A673 (cell line): ENCODE results near the gene PZP.

Experiments
- EZH2 ChIP-seq: fragments of 200-600 bp; sonication (generic); IDR thresholded peaks from 2 replicates; pipeline ENCODE4 v1.6.1; 2017; ENCODE audit warnings: borderline replicate concordance, low read depth, mild to moderate bottlenecking, mixed read lengths, antibody characterized with exemption, low read length; ENCODE audit not compliant: poor library complexity, severe bottlenecking
- TF ChIP-seq, protein P1 (sequence below): fragments of 300-800, 200-600 bp; sonication (generic); conservative IDR thresholded peaks from 2 replicates; pipeline ENCODE4 v1.5.1; 2017; ENCODE audit warnings: low read depth, mild to moderate bottlenecking, antibody characterized with exemption, low read length, moderate library complexity, mixed read lengths

GRCh38 chr12:9179781-9180180 lies 28.4 kb downstream of the PZP start:
- TF ChIP-seq, protein P1, sequence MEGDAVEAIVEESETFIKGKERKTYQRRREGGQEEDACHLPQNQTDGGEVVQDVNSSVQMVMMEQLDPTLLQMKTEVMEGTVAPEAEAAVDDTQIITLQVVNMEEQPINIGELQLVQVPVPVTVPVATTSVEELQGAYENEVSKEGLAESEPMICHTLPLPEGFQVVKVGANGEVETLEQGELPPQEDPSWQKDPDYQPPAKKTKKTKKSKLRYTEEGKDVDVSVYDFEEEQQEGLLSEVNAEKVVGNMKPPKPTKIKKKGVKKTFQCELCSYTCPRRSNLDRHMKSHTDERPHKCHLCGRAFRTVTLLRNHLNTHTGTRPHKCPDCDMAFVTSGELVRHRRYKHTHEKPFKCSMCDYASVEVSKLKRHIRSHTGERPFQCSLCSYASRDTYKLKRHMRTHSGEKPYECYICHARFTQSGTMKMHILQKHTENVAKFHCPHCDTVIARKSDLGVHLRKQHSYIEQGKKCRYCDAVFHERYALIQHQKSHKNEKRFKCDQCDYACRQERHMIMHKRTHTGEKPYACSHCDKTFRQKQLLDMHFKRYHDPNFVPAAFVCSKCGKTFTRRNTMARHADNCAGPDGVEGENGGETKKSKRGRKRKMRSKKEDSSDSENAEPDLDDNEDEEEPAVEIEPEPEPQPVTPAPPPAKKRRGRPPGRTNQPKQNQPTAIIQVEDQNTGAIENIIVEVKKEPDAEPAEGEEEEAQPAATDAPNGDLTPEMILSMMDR: no peak
- TF ChIP-seq EZH2: no peak
